ENCODE data around the gene HSD17B10.
"Not testable (repeated sequence)": the region's sequence is repeated elsewhere in the genome, so short reads cannot be mapped to it uniquely, and the experiment has no call there.

HSD17B10 gene

DNA sequence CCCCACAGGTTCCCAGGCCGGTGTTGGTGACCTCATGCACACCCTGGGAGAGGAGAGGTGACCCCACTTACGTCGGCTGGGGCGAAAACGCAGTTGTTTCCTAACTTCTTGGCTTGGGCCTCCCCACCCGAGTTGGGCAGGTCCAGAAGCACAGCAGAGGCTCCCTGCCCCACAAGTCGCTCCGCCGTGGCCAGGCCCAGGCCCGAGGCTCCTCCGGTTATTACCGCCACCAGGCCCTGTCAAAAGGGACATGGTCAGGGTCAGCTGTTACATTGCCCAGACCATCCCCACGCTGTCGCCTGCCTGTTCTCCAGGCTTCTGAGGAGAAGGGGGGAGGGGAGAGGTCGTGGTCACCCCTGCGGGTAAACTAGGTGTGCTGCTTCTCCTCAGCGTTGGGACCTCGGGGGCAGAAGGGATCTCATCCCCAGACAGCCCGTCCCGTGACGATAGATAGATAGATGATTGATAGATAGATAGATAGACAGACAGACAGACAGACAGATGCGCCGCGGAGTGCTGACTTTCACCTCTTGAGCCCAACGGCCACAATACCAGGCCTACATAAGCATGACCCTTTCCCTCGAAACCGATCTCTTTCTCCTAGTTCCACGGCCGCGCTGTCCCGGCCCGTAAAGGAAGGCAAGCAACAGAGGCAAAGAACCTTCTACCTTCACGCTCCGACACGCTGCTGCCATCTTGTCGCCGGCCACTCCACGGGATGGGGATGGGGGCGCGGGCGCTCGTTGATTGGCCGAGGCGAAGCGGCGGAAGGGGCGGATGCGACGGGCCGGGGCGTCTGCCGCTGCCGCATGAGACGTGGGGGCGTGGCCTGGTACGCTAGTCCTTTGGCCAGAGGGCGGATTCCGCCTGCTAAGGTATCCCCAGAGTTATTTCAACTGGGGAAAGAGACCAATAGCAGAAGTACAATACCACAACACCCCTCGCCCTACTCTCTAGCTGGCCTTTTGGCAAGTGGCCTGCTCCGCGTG, at the start of gene HSD17B10:
TSS of gene HSD17B10 (minus strand) at position 720 of the 989 bp plus-strand sequence. CDS start at position 695, 25 bp downstream.
- DNase-seq (ENCODE audit: low read depth in 2 of 2) = peak; percentile 79 to 81

DNA sequence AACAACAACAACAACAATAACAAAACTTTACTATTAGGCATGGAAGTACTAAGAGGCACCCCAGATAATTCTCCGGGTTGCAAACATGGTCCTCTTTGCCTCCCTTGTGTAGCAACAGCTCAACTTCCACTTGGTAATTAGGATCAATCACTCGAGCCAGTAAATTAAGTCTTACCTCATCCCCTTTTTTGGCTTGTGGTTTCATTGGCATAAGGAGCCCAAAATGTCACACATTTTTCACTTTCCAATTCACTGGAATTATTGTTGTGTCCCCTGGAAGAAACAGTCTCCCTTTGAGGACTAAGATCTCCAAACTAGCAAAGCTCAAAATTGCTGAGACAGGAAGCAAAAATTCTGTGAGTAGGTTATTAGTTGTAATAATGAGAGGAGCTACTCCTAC, 49.2 kb upstream of the HSD17B10 start:
- DNase-seq (ENCODE audit: low read depth in 2 of 2) = no peak

DNA sequence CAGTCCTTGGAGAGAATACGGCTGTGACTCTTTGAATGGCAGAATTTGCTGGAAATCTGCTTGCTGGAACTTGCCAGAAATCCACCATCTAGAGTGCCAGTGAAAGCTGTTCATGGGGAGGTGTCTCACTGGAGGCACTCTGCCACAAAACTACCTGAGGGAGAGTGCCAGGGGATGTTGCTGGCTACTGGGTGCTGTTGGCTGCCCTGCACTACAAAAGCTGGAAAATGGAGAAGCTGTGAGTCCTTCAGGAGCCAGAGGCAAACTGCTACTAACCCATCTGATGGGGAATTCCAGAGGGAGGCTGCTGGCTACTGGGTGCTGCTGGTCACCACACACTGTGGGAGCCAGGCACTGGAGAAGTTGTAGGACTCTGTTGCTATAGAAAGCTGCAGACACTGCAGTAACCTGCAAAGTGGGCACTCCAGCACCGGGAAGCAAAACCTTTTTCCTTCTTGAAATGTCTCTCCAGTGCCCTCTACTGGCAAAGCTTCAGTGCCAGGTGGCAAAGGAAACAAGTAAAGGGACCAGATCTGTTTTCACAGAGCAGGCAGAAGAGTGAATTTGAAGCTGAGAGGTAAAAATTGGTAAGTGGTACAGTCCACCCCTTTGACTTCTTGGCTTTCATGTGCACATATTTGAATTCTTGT, 47.8 kb upstream of the HSD17B10 start:
- peak in 1 of 2 donors; percentile 21 for DNase-seq (ENCODE audit: low read depth in 2 of 2)

DNA sequence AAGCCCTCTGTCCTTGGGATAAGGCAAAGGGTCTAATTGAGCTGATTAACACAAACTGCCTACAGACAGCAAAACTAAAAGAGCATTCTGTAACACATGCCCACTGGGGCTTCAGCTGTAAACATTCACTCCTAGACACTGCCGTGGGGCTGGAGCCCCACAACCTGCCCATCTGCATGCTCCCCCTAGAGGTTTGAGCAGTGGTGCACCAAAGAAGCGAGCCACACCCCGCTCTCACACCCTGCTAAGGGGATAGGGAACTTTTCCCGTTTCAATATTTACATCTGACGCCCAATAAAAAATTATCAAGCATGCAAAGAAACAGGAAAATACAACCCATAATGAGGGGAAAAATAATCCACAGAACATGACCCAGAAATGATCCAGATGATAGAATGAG, 46.9 kb upstream of the HSD17B10 start:
- DNase-seq (ENCODE audit: low read depth in 2 of 2) = no peak

DNA sequence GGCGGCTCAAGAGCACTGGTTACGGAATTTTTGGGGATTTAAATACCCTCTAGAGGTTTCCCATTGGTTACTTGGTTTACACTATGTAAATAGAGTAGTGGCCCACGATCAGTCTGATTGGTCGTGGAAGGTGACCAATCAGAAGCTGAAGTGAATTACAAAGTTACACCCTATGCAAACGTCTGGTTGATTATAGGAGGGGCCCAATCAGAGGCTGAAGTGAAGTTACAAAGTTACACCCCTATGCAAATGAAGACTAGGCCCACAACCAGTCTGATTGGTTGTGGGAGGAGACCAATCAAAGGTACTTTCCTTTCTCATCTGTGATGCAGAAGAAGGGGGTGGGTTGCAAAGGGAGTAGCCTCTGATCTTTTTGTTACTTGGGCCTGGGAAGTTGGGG, 45.1 kb upstream of the HSD17B10 start:
- no peak for DNase-seq (ENCODE audit: low read depth in 2 of 2)

DNA sequence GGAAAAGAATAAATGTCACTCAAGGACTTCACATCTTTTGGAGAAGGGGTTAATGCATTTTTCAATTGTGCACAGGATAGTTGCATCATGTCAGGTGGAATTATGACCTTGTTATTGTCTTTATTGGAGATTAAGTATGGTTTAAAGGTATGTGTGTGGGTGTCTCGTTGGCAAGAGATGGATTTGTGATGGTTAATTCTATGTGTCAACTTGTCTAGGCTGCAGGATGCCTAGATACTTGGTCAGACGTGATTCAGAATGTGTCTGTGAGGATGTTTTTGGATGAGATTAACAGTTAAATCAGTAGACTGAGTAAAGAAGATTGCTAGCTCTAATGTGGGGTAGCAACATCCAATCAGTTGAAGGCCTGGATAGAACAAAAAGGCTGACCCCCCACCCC, 42.2 kb upstream of the HSD17B10 start:
- no peak for DNase-seq (ENCODE audit: low read depth in 2 of 2)

DNA sequence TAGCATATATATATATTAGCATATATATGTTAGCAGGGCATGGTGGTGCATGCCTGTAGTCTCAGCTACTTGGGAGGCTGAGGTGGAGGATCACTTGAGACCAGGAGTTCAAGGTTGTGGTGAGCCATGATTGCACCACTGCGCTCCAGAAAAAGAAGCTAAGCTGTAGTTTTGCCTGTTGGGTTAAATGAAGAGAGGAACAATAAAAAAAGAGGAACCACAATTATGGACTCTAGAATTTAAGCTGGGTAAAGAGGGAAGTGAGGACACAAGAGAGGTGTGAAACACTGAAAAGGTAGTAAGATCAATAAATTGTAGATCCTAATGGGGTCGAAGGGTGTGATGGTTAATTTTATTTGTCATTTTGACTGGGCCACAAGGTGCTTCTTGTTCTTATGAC, 40.5 kb upstream of the HSD17B10 start:
- no peak for DNase-seq (ENCODE audit: low read depth in 2 of 2)

DNA sequence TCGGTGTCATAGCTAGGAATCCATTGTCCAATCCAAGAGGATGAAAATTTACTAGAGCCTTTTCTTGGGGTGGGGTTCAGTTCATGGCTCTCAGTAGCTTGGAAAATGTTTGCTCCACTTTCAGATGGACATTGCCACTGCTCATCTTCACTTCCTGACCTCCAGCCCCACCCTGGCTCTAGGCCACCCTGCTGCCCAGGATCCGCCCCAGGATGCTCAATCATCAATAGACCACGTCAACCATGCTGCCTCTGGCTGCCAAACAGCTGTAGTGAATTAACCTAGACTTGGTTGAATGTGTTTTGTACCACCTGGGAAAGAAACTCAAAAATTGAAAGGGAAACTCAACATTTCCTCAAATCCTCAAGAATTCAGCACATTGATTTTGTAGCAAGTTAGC, 37.2 kb upstream of the HSD17B10 start:
- no peak for DNase-seq (ENCODE audit: low read depth in 2 of 2)

DNA sequence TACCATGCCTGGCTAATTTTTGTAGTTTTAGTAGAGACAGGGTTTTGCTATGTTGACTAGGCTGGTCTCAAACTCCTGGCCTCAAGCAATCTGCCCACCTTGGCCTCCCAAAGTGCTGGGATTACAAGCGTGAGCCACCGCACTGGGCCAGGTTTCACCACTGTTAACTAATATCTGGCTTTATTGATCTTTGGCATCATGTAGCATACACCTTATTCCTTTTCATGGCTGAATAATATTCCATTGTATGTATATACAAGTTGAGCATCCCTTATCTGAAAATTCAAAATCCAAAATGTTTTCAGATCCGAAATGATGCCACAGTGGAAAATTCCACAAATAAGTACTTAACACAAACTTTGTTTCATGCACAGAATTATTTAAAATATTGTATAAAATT, 34.5 kb upstream of the HSD17B10 start:
- DNase-seq (ENCODE audit: low read depth in 2 of 2) = not testable (repeated sequence)

DNA sequence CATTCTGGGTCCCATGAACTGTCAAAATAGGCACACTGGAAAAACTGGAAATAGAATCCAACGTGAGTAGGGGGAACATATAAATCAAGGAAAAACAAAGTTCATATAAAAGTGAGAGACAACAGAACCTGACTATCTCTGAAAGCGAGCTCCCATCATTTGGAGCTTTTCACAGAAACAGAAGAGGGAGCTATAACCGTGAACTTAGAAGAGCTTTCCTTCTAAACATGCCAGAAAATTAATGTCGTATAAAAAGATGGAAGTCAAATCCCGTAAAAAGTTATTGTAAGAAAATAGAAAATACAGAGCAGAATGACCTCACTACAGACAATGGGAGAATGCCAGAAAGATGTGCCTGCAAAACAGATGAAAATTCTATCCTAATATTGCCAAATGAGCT, 23.9 kb upstream of the HSD17B10 start:
- DNase-seq (ENCODE audit: low read depth in 2 of 2) = no peak

DNA sequence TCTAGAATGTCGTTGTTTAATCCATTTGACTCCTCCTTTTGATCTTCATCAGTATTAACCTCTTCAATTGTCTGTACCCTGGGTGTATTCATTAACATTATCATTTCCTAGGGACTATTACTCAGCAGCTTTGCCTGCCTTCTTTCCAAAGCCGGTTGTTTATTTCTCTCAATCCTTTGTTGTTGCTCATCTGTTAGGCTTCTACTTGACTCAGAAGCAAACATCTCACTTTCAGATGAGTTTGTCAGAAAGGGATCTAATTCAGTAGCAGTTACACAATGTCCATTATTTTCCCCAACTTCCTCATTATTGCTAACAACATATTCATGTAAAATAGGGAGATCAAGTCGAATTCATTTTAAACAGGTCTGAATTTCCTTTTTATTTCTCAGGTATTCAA, 22.1 kb upstream of the HSD17B10 start:
- DNase-seq (ENCODE audit: low read depth in 2 of 2) = no peak

DNA sequence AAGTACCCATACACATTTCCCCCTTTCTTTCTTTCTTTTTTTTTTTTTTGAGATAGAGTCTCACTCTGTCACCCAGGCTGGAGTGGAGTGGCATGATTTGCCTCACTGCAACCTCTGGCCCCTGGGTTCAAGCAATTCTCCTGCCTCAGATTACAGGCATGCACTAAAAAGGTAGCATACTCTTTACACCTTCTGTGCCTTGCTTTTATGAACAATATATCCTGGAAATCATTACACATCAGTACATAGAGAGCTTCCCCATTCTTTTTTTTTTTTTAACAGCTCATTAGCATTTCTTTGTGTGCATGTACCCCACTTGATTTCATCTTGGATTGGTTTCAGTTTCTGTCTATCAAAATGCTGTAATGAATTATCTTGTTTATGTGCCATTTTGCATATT, 18.6 kb upstream of the HSD17B10 start:
- DNase-seq (ENCODE audit: low read depth in 2 of 2) = no peak

DNA sequence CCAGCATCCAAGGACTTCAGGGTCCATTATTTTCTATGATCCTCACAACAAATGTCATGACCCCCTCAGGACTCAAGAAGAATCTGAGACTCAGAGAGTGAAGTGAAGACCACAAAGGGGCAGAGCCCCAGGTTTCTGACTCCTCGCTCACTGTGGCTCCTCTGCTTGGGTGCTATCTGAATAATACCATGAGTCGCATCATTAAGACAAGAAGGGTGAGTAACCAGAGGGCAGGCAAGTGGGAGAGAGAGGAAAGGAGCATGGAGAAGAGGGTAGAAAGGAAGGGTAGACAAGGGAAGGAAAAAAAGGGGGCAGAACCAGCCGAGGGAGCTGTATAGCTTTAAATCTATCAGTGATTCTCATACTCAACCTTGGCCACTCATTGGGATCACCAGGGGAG, 15.5 kb upstream of the HSD17B10 start:
- no peak for DNase-seq (ENCODE audit: low read depth in 2 of 2)

DNA sequence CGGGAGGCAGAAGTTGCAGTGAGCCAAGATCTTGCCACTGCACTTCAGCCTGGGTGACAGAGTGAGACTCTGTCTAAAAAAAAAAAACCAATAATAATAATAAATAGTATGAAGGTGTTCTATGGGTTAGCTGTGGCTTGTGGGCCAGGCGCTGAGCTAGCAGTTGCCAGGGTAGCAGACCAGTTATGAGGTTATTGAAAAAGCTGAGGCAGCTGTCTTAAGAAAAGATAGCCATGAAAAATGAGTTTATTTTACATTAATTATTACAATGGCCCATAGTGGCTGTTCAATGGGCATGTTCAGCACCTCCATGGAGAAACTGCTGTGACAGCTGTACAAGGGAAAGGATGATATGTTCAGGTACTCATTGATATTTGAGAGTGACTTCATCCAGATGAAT, 13.3 kb upstream of the HSD17B10 start:
- no peak for DNase-seq (ENCODE audit: low read depth in 2 of 2)

DNA sequence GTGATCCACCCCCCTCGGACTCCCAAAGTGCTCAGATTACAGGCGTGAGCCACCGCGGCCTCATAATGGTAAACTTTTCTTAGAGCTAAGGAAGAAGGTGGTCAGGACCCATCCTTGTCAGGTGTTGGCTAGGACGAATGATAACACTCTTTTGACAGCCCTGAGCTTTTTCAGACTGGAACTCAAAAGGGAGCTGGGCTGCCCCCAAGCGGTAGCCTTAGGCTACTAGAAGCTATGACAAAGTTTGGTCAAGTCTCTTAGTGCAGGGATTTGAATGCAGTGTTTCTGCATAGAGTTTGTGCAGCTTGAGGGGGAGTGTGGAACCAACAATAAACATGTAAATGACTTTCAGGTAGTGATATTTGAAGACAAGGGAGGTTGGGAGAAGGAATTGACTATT, 11.8 kb upstream of the HSD17B10 start:
- DNase-seq (ENCODE audit: low read depth in 2 of 2) = no peak

DNA sequence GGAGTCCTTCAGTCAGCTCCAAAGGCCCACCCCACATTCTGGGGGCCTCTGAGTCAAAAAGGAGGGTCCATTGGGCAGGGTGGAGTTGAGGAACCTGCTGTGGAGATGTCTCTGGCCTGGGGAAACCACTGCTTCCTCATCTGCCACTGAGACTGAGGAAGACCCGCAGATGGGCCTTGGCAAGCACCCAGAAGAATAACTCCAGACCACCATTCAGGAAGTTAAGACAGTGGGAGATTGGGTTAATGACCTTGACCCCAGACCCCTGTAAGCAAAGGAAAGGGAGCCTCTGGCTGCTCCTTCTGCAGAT, 8.1 kb upstream of the HSD17B10 start:
- DNase-seq (ENCODE audit: low read depth in 2 of 2) = no peak

DNA sequence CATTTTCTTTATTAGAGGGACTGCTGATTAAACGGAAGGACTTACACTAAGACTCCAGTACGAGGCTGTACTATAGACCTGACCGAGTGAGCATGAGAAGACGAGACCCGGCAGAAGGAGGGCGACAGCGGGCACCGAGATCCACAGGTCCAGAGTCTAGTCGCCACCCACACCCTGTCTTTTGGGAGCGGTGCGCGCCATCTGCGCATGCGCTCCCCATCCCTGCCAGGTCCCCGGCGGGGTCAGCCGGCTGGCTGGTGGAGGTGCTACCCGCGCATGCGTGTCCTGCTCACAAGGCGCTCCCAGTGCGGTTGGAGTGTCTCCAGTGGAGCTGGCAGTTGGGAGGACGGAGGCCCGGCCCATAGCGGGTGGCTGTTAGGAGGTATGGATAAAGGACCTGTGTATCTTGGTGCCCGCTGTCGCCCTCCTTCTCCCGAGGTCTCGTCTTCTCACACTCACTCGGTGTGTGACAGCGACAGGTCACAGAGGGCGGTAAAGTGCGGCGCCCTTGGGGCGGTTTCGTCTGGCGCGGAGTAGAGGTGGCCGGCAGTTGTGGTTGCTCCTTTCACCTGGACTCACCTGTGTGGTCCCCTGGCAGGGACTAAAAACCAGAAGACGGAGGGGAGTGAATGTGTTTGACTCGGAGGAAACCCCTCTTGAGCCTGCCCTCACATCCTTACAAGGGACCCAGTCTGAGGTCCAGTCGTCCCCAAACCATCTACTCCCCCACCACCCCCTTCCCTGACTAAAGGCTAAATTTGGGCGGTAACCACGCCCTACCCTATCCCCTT, 7.6 kb upstream of the HSD17B10 start:
- DNase-seq (ENCODE audit: low read depth in 2 of 2) = peak; percentile 70 to 74

DNA sequence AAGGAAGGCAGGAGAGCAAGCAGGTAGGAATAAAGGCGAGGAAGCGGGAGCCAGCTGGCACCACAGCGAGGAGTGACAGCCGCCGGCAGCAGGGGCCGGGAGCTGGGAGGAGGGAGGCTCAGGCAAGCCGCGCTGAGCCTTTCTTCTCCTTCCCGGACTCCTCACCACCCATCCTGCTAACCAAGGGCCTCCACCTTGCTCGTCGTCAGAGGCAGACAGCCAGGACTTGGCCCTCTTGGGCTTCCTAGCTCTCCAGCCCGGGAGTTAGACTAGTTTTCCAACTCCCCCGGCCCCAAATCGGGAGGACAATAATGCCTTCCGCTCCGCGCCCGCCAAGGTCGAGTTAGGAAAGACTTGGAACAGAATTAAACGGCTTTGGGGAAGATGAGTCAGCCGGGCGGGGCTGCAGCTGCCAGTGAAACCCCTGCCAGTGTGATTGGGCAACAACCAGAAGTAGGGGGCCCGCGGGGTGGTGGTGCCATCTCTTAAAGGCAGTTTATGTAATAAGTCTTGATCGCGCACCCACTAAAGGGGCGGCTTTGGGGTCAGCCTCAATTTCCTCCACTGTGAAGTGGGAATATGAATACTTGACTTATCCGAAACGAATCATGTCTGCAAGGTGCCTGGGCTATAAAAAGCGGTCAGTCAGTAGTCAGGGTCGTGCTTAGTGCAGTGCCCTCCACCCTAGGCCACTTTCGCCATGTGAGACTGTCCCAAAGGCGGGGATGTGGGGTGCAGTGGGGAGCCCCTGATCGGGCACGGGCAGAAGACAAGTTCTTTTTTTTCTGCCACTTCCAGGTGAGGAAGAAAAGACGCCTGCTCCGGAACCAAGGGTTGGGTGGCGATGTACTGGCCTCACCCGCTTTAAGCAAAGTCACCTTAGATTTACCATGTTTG, 6.7 kb upstream of the HSD17B10 start:
- no peak for DNase-seq (ENCODE audit: low read depth in 2 of 2)

DNA sequence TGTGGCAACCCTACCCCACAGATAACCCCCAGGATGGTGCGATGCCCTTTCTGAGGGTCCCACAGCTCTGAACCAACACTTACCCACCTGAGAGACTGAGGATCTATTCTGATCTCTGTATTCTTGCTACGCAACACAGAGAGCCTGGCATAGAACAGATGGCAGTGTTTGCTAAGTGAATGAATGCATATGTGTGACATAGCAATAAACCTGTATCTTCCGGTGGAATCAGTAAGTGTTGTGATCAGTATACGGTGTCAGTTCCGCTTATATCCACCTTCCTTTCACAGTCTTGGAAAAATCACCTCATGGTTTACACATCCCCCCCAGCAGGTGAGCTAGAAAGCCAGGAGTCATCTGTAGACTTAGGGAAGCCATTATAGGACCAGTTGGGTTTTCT, 5.9 kb upstream of the HSD17B10 start:
- DNase-seq (ENCODE audit: low read depth in 2 of 2) = no peak

DNA sequence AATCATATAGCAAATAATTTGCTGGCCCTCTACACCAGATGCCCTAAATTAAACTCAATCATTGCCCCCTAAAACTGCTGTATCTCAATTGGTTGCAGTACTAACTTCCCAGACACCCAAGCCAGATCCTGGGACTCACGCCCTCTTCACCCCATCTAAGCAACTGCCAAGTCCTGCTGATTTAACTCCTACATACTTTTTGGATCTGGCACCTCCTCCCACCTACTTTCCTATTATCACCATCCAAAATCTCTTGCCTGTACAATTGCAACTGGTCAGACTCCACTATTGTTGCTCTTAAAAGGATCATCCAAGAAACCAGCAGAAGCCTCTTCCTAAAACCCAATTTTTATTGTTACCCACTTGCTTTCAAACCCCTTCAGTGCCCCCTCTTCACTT, 4.7 kb upstream of the HSD17B10 start:
- no peak for DNase-seq (ENCODE audit: low read depth in 2 of 2)

DNA sequence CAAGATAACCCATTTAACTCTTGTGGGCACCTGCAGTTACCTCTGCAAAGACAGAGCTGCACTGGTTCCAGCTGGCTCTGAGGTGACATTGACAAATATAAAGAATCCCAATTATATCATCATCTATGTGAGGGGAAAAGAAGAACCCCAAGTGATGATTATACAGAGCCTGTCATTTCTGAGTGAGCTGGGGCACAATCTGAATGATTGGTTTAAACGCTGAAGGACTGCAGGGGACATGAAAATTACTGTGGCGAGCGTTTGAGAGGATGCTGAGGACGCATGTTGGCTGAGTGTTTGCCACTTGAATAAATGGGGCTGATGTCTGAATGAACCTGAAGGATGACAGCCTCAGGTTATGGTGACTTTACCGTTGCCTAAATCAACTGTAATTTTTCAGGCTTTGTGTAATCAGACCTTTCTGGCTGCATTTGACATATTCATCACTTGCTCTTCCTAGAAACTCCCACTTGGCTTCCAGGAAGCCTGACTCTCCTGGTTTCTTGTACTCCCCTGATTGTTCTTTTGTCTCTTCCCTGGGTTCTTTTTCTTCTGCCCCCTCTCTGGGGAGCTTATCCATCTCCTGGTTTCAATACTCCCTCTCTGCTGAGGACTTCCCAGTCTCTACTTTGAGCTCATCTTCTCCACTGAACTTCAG, 4.1 kb upstream of the HSD17B10 start:
- DNase-seq (ENCODE audit: low read depth in 2 of 2) = no peak
